H7 (cell line): ENCODE results near the gene MICAL3. TPM values are rescaled to one million over a fixed set of nuclear protein-coding genes. Genes with fewer than 3 reads are reported as not detected.

Experiments
- DNase-seq: peaks from one replicate; pipeline ENCODE4 v3.0.0; 2012
- H3K27me3 ChIP-seq: 2 replicates; pipeline ENCODE4 v1.6.0; 2011; ENCODE audit warnings: mild to moderate bottlenecking, low read length; ENCODE audit not compliant: control insufficient read depth, insufficient read depth
- H3K36me3 ChIP-seq: replicated peaks from 2 replicates; pipeline ENCODE4 v1.5.1; 2011; ENCODE audit warnings: low read length; ENCODE audit not compliant: control insufficient read depth, insufficient read depth
- H3K4me3 ChIP-seq: 2 replicates; pipeline ENCODE4 v1.5.1; 2011; ENCODE audit warnings: low read depth, mild to moderate bottlenecking, control low read depth, low read length, moderate library complexity; ENCODE audit not compliant: insufficient read depth
- total RNA-seq: library from RNA; depleted of rRNA; stranded (reverse); fragments of >200 nt; shearing (Covaris generic); gene quantifications from 2 replicates; pipeline ENCODE4 v1.2.3, GENCODE V29; 2014

Gene MICAL3
- total RNA-seq, 1 experiment from 2014 or later = 11.8 TPM

- Histone ChIP-seq H3K4me3 (no peak overlapping the region), H3K27me3 (no peaks in the 10 kb centered on the region), H3K36me3 (no peaks in the 10 kb centered on the region)
- no peak for DNase-seq
Measured at GRCh38 chr22:17956630-17957029, 67.7 kb downstream of the MICAL3 start.

- DNase-seq = no peak
Measured at GRCh38 chr22:17955590-17956379, 68.6 kb downstream of the MICAL3 start.

GRCh38 chr22:17954860-17955587 lies 69.3 kb downstream of the MICAL3 start:
- DNase-seq = no peak
- no peaks in the 10 kb centered on the region for H3K27me3 ChIP-seq
- H3K36me3 ChIP-seq = no peaks in the 10 kb centered on the region
- H3K4me3 ChIP-seq = no peak overlapping the region

More at GRCh38 chr22:17955590-17956379, 68.6 kb downstream of the MICAL3 start:
- no peaks in the 10 kb centered on the region for H3K27me3 ChIP-seq
- no peaks in the 10 kb centered on the region for H3K36me3 ChIP-seq
- no peak overlapping the region for H3K4me3 ChIP-seq

GRCh38 chr22:17954200-17954859 lies 70.0 kb downstream of the MICAL3 start:
- no peak for DNase-seq
- Histone ChIP-seq H3K4me3 (no peak overlapping the region), H3K27me3 (no peaks in the 10 kb centered on the region), H3K36me3 (no peaks in the 10 kb centered on the region)

- Histone ChIP-seq H3K27me3 (no peaks in the 10 kb centered on the region), H3K36me3 (no peaks in the 10 kb centered on the region), H3K4me3 (no peak overlapping the region)
- no peak for DNase-seq
Measured at GRCh38 chr22:17953147-17953546, 71.2 kb downstream of the MICAL3 start.

GRCh38 chr22:17952273-17952801 lies 72.0 kb downstream of the MICAL3 start:
- no peak overlapping the region for H3K4me3 ChIP-seq
- DNase-seq = no peak
- no peaks in the 10 kb centered on the region for H3K27me3 ChIP-seq
- H3K36me3 ChIP-seq = no peaks in the 10 kb centered on the region

- Histone ChIP-seq H3K36me3 (no peaks in the 10 kb centered on the region), H3K27me3 (no peaks in the 10 kb centered on the region), H3K4me3 (no peak overlapping the region)
- DNase-seq = no peak
Measured at GRCh38 chr22:17951315-17951714, 73.0 kb downstream of the MICAL3 start.

GRCh38 chr22:17950651-17951214 lies 73.6 kb downstream of the MICAL3 start:
- DNase-seq = no peak
- Histone ChIP-seq H3K36me3 (no peaks in the 10 kb centered on the region), H3K27me3 (no peaks in the 10 kb centered on the region), H3K4me3 (no peak overlapping the region)

- DNase-seq = no peak
- Histone ChIP-seq H3K36me3 (no peaks in the 10 kb centered on the region), H3K27me3 (no peaks in the 10 kb centered on the region), H3K4me3 (no peak overlapping the region)
Measured at GRCh38 chr22:17949642-17950473, 74.5 kb downstream of the MICAL3 start.

- H3K27me3 ChIP-seq = no peaks in the 10 kb centered on the region
- no peak for DNase-seq
- H3K4me3 ChIP-seq = no peak overlapping the region
- H3K36me3 ChIP-seq = no peaks in the 10 kb centered on the region
Measured at GRCh38 chr22:17948101-17948500, 76.3 kb downstream of the MICAL3 start.

- Histone ChIP-seq H3K36me3 (no peaks in the 10 kb centered on the region), H3K4me3 (no peak overlapping the region), H3K27me3 (no peaks in the 10 kb centered on the region)
- DNase-seq = no peak
Measured at GRCh38 chr22:17946662-17947367, 77.5 kb downstream of the MICAL3 start.

GRCh38 chr22:17945888-17946648 lies 78.3 kb downstream of the MICAL3 start:
- Histone ChIP-seq H3K4me3 (no peak overlapping the region), H3K36me3 (no peaks in the 10 kb centered on the region), H3K27me3 (no peaks in the 10 kb centered on the region)
- DNase-seq = no peak
